Activated T-cell treated with anti-CD3 and anti-CD28 coated beads for 48 hours (primary cell): Measurements from ENCODE around the gene CYBRD1.
"Not testable (repeated sequence)": the region's sequence is repeated elsewhere in the genome, so short reads cannot be mapped to it uniquely, and the experiment has no call there.

Source experiments
- DNase-seq: peaks from one replicate; pipeline ENCODE4 v3.0.0-alpha.2; 2020; ENCODE audit warnings: low read depth

The CYBRD1 gene

GRCh38 chr2:171522052-171522787 lies at the start of gene CYBRD1:
Gene CYBRD1, plus strand, starts transcription at chr2:171522474. Its CDS starts 72 bp downstream, at chr2:171522546.
- peak; percentile 17 for DNase-seq

- no peak for DNase-seq
These were observed 46.3 kb upstream of the CYBRD1 start for GRCh38 chr2:171475979-171476378.

- DNase-seq, result no peak
These were observed 43.9 kb upstream of the CYBRD1 start for GRCh38 chr2:171478345-171478744.

GRCh38 chr2:171479154-171479814 lies 43.0 kb upstream of the CYBRD1 start:
- no peak for DNase-seq

GRCh38 chr2:171480908-171481307 lies 41.4 kb upstream of the CYBRD1 start:
- no peak for DNase-seq

- no peak for DNase-seq
These were observed 40.0 kb upstream of the CYBRD1 start for GRCh38 chr2:171482308-171482707.

- DNase-seq, result no peak
These were observed 39.4 kb upstream of the CYBRD1 start for GRCh38 chr2:171482877-171483276.

- no peak for DNase-seq
These were observed 38.5 kb upstream of the CYBRD1 start for GRCh38 chr2:171483793-171484192.

- no peak for DNase-seq
These were observed 37.2 kb upstream of the CYBRD1 start for GRCh38 chr2:171485116-171485515.

- no peak for DNase-seq
These were observed 35.1 kb upstream of the CYBRD1 start for GRCh38 chr2:171487201-171487600.

- no peak for DNase-seq
These were observed 34.4 kb upstream of the CYBRD1 start for GRCh38 chr2:171487803-171488259.

- DNase-seq, result no peak
These were observed 31.7 kb upstream of the CYBRD1 start for GRCh38 chr2:171490577-171490976.

GRCh38 chr2:171491292-171491691 lies 31.0 kb upstream of the CYBRD1 start:
- DNase-seq, result no peak

- no peak for DNase-seq
These were observed 29.6 kb upstream of the CYBRD1 start for GRCh38 chr2:171492664-171493063.

GRCh38 chr2:171497664-171498063 lies 24.6 kb upstream of the CYBRD1 start:
- DNase-seq, result not testable (repeated sequence)

GRCh38 chr2:171505374-171505773 lies 16.9 kb upstream of the CYBRD1 start:
- DNase-seq, result no peak

GRCh38 chr2:171509945-171510731 lies 12.1 kb upstream of the CYBRD1 start:
- DNase-seq, result no peak

GRCh38 chr2:171512014-171512413 lies 10.3 kb upstream of the CYBRD1 start:
- no peak for DNase-seq

- DNase-seq, result no peak
These were observed 9.5 kb upstream of the CYBRD1 start for GRCh38 chr2:171512683-171513195.

- no peak for DNase-seq
These were observed 8.5 kb upstream of the CYBRD1 start for GRCh38 chr2:171513719-171514160.

GRCh38 chr2:171514908-171515582 lies 7.2 kb upstream of the CYBRD1 start:
- no peak for DNase-seq
